ENCODE results near the gene HPN. TPM values are rescaled to one million over a fixed set of nuclear protein-coding genes. Genes with fewer than 3 reads are reported as not detected.
A peak's percentile ranks its signal among the peaks of the same experiment; 100 is the strongest.

Gene HPN
- total and polyA plus RNA-seq, 2 of the 13 experiments (the other 11 are each of a cell fraction or from before 2014, with no cell fraction given), result 46.7 to 261 TPM

GRCh38 chr19:35000647-35001501 is 40.6 kb upstream of the HPN start (continued):
- TF ChIP-seq ZNF772 (CRISPR knock-in tag; IDR thresholded peaks at IDR 0.05), result 0 out of 2 replicates have a peak, but pooled peaks have one; percentile 46
- TF ChIP-seq ZNF687 (CRISPR knock-in tag; IDR thresholded peaks at IDR 0.05), result peak; percentile 72
- no peak for TF ChIP-seq MAF1 (CRISPR knock-in tag; IDR thresholded peaks at IDR 0.05; ENCODE audit: borderline replicate concordance)
- TF ChIP-seq ZNF563 (CRISPR knock-in tag; IDR thresholded peaks at IDR 0.05), result 0 out of 2 replicates have a peak, but pooled peaks have one; percentile 45
- TF ChIP-seq, protein P1, sequence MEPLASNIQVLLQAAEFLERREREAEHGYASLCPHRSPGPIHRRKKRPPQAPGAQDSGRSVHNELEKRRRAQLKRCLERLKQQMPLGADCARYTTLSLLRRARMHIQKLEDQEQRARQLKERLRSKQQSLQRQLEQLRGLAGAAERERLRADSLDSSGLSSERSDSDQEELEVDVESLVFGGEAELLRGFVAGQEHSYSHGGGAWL (CRISPR knock-in tag; IDR thresholded peaks at IDR 0.05), result 0 out of 2 replicates have a peak, but pooled peaks have one; percentile 10
- no peak for TF ChIP-seq HOXA9 (CRISPR knock-in tag; IDR thresholded peaks at IDR 0.05; ENCODE audit: borderline replicate concordance)
- TF ChIP-seq ZNF431 (CRISPR knock-in tag; IDR thresholded peaks at IDR 0.05; ENCODE audit: borderline replicate concordance, low read depth), result peak; percentile 65; the same call in 1 of the 2 replicates
- no peak for TF ChIP-seq CBFB (CRISPR knock-in tag; IDR thresholded peaks at IDR 0.05)
- TF ChIP-seq ZNF841 (CRISPR knock-in tag; IDR thresholded peaks at IDR 0.05; ENCODE audit: borderline replicate concordance), result no peak
- TF ChIP-seq ZNF788 (CRISPR knock-in tag; IDR thresholded peaks at IDR 0.05; ENCODE audit: borderline replicate concordance), result peak; percentile 51; the same call in 1 of the 2 replicates
- TF ChIP-seq PITX1 (CRISPR knock-in tag; IDR thresholded peaks at IDR 0.05), result 0 out of 2 replicates have a peak, but pooled peaks have one; percentile 10
- no peak for TF ChIP-seq SPEN (CRISPR knock-in tag; IDR thresholded peaks at IDR 0.05; ENCODE audit: low read depth)
- TF ChIP-seq NONO (IDR thresholded peaks at IDR 0.05), result no peak
- TF ChIP-seq NONO (CRISPR knock-in tag; conservative IDR thresholded peaks at IDR 0.05), result no peak
- TF ChIP-seq HNRNPK (IDR thresholded peaks at IDR 0.05; ENCODE audit: low read depth, low read length, poor library complexity, severe bottlenecking), result peak; percentile 48
- no peak for TF ChIP-seq ZNF703 (CRISPR knock-in tag; IDR thresholded peaks at IDR 0.05; ENCODE audit: borderline replicate concordance)
- TF ChIP-seq TRIM24 (CRISPR knock-in tag; IDR thresholded peaks at IDR 0.05), result no peak
- TF ChIP-seq MZF1 (CRISPR knock-in tag; IDR thresholded peaks at IDR 0.05; ENCODE audit: borderline replicate concordance), result no peak
- peak; percentile 57 for TF ChIP-seq SAP130 (CRISPR knock-in tag; IDR thresholded peaks at IDR 0.05; ENCODE audit: low read depth)
- TF ChIP-seq ZNF414 (CRISPR knock-in tag; IDR thresholded peaks at IDR 0.05), result no peak
- TF ChIP-seq FOXO1 (CRISPR knock-in tag; IDR thresholded peaks at IDR 0.05), result no peak
- no peak for TF ChIP-seq ZNF484 (CRISPR knock-in tag; IDR thresholded peaks at IDR 0.05; ENCODE audit: borderline replicate concordance, low read depth)
- peak; percentile 45; the same call in 1 of the 2 replicates for TF ChIP-seq SMAD3 (CRISPR knock-in tag; IDR thresholded peaks at IDR 0.05)
